Measurements from ENCODE around the gene CBX8.

DNA sequence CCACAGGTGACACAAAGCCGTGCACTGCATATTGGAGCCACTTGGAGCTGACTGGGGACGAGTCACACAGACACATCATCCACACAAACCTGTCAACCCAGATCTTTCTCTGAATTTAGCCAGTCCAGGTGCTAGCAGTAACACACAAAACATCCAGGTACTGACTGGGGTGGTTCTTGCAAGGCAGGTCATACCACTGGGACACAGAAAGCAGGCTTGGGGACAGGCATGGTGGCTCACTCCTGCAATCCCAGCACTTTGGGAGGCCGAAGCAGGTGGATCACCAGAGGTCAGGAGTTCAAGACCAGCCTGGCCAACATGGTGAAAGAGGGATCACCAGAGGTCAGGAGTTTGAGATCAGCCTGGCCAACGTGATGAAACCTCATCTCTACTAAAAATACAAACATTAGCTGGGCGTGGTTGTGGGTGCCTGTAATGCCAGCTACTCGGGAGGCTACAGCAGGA is 51.2 kb downstream of the CBX8 start:
- TF ChIP-seq, protein P1, sequence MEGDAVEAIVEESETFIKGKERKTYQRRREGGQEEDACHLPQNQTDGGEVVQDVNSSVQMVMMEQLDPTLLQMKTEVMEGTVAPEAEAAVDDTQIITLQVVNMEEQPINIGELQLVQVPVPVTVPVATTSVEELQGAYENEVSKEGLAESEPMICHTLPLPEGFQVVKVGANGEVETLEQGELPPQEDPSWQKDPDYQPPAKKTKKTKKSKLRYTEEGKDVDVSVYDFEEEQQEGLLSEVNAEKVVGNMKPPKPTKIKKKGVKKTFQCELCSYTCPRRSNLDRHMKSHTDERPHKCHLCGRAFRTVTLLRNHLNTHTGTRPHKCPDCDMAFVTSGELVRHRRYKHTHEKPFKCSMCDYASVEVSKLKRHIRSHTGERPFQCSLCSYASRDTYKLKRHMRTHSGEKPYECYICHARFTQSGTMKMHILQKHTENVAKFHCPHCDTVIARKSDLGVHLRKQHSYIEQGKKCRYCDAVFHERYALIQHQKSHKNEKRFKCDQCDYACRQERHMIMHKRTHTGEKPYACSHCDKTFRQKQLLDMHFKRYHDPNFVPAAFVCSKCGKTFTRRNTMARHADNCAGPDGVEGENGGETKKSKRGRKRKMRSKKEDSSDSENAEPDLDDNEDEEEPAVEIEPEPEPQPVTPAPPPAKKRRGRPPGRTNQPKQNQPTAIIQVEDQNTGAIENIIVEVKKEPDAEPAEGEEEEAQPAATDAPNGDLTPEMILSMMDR (conservative IDR thresholded peaks at IDR 0.05), result no peak
- no peak for TF ChIP-seq ZFX (IDR thresholded peaks at IDR 0.05)

All from C4-2B (cell line).